ENCODE measurements around the gene PLIN4.
A peak's percentile ranks its signal among the peaks of the same experiment; 100 is the strongest.

The PLIN4 gene

DNA sequence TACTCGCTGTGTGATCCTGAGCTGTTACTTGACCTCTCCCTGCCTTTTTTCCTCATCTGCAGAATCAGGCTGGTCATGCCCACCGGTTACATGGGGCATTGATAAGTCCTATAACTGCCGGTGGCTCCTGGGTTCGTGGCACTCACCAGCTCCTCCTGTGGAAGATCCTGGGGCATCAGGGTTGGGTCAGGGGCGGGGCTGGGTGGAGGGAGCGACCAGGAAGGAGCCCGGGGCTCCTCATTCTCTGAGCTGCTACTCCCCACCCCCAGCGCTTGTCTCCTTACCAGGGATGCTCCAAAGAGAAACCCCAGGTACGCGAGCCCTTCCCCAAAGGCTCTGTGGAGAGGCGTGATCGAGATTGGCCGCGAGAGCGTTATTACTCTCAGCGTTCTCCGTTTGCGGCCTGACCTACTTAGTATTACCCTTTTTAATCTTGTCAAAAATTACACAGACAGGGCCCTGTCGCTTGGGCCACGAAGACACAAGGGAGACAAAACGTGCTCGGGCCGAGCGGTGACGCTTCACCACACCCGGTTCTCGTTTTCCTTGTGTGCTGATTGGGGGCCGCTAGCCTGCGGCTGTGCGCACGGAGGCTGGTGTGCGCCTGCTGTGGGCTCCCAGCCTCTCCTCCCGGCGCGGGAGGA, 35.4 kb downstream of the PLIN4 start:
- no peak overlapping the region for H3K27ac Mint-ChIP-seq

DNA sequence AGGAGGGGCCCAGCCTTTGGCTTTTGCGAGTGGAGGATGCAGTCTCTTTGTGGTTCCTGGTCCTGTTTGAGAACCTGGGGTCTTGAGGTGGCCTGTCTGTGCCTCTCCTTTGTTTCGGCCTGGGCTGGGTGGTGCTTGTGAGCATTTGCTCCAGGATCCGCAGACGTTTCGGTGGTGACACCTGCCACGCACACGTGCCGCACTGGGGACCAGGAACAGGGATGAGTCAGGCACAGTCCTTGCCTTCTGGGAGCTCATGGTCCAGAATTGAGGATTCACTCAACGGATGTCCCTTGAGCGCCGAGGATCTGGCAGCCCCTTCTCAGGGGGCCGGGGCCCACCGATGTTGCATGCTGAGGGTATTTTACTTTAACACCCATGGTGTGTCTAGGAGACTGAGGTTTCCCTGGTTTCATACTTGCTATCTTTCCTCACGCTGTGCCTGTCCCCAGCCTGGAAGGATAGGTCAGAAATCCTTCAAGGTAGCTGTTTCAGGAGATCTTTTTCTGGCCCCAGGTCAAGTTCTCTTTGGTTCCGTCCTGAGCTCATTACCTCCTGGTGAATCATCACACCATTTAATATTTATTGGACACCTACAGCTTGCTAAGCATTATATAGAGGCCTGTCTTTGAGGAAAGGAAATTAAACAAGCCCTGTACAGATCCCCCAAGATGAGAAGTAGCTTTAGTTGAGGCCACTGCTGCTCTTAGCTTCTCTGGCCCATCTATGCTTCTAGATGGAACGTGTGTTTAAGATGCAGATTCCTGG, 41.1 kb downstream of the PLIN4 start:
- Mint-ChIP-seq H3K36me3 (peaks cover 5% of the 10 kb centered on the region), H3K4me1 (peaks cover 16% of the 10 kb centered on the region), H3K9me3 (no peaks in the 10 kb centered on the region), H3K27ac (no peak overlapping the region), H3K27me3 (no peaks in the 10 kb centered on the region), H3K4me3 (no peak overlapping the region)
- DNase-seq (ENCODE audit: low spot score in 2 of 2) (no peak), ATAC-seq (ENCODE audit: low read depth) (no peak)

More for the DNA sequence above, 35.4 kb downstream of the PLIN4 start:
- Mint-ChIP-seq H3K27me3 (no peaks in the 10 kb centered on the region), H3K4me1 (peaks cover 2% of the 10 kb centered on the region), H3K36me3 (peaks cover 19% of the 10 kb centered on the region), H3K4me3 (no peak overlapping the region), H3K9me3 (no peaks in the 10 kb centered on the region)
- DNase-seq (ENCODE audit: low spot score in 2 of 2) (no peak), ATAC-seq (ENCODE audit: low read depth) (no peak)

DNA sequence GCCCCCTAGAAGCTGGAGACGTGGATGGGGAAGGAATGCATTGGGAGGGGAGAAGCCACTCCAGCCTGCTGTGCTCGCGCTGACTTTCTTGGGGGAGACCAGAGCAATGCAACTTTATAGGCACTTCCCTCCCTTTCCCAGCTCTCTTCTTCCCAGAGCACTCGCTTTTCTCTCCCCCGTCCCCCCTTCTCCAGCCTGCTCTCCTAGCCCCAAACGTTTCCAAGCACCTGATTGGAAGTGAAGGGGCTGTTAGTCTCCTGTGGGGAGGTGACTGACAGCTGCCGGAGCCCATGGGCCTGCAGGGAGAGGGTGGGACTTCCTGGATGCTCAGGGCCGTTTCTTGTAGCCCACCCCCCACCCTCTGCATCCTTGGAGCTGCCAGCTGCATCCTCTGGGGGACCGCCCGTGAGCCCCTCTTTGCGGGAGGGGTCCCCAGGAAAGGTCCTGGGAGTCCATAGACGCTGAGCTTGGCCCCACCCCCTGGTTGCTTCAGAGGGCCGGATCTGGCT, 43.7 kb downstream of the PLIN4 start:
- H3K27ac Mint-ChIP-seq, result no peak overlapping the region
- peaks cover 5% of the 10 kb centered on the region for H3K36me3 Mint-ChIP-seq
- peaks cover 16% of the 10 kb centered on the region for H3K4me1 Mint-ChIP-seq
- H3K27me3 Mint-ChIP-seq, result no peaks in the 10 kb centered on the region
- H3K4me3 Mint-ChIP-seq, result peak overlapping the region; percentile 82
- ATAC-seq (ENCODE audit: low read depth) (no peak), DNase-seq (ENCODE audit: low spot score in 2 of 2) (no peak)
- H3K9me3 Mint-ChIP-seq, result no peaks in the 10 kb centered on the region

DNA sequence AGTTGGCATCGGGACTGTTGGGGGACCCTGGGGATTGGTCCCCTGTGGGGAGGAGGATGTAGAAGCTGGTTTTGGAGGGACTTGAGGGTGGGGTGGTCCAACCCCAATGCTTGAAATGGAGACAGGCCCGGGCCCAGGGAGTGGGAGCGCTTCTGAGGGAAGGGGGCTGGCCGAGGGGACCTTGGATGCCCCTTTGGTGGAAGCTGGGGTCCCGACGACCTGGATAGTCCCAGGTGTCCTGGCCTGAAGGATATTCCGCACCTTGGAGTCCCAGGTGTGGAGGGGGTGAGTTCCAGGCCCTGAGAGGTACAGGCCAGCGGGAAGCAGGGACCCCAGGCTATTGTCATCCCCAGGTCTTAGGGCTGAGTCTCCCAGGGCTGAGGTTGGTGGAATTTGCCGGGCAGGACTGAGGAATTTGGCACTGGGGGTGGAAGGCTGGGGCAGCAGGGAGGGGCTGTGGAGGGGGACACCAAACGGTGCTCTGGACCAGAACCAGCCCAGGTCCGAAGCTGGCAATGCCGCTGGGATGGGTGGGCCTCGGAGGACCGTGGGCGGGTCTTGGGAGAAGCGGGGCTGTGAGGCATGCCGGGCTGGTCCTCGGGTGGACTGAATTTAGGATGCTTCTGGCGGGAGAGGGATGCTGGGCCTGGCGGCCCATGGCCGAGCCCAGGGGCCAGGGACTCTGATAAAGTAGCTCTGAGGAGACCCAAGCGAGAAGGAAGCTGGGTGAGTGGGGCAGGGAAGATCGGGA, 44.3 kb downstream of the PLIN4 start:
- Mint-ChIP-seq H3K36me3 (peaks cover 5% of the 10 kb centered on the region), H3K4me3 (peak overlapping the region; percentile 82), H3K9me3 (no peaks in the 10 kb centered on the region), H3K27me3 (no peaks in the 10 kb centered on the region), H3K4me1 (peaks cover 16% of the 10 kb centered on the region), H3K27ac (peak overlapping the region; percentile 28)
- DNase-seq (ENCODE audit: low spot score in 2 of 2) (no peak), ATAC-seq (ENCODE audit: low read depth) (no peak)

DNA sequence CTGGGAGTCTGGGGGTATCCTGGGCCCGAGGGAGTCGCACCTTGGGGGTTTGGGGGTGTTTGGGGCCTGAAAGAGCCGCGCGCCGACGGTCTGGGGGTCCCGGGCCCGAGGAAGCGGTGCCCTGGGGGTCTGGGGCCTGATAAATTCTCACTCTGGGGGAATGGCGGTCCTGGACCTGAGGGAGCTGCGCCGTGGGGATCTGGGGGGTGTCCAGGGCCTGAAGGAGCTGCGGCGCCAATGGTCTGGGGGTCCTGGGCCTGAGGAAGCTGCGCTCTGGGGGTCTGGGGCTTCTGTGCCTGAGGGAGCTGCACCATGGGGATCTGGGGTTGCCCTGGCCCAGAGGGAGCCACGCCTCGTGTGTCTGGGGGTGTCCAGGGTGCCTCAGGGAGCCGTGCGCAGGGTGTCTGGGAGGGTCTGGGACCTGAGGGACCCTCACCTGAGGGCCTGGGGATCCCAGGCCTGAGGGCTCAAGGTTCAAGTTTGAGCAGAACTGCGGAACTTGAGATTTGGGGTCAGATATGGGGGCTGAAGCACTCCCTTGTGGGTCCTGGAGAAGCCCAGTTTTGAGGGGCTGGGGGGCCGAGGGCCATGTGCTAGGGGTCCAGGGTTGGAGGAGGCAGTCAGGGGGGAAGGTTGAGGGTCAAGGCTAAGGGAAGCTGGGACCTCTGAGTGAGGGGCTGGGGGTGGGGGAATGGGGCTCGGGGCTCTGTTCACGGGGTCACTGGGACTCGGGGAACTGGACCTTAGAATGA, 45.1 kb downstream of the PLIN4 start:
- Mint-ChIP-seq H3K36me3 (peaks cover 5% of the 10 kb centered on the region), H3K27me3 (no peaks in the 10 kb centered on the region), H3K4me3 (peak overlapping the region; percentile 82), H3K4me1 (peaks cover 16% of the 10 kb centered on the region), H3K9me3 (no peaks in the 10 kb centered on the region), H3K27ac (peak overlapping the region; percentile 28)
- DNase-seq (ENCODE audit: low spot score in 2 of 2) (no peak), ATAC-seq (ENCODE audit: low read depth) (no peak)

DNA sequence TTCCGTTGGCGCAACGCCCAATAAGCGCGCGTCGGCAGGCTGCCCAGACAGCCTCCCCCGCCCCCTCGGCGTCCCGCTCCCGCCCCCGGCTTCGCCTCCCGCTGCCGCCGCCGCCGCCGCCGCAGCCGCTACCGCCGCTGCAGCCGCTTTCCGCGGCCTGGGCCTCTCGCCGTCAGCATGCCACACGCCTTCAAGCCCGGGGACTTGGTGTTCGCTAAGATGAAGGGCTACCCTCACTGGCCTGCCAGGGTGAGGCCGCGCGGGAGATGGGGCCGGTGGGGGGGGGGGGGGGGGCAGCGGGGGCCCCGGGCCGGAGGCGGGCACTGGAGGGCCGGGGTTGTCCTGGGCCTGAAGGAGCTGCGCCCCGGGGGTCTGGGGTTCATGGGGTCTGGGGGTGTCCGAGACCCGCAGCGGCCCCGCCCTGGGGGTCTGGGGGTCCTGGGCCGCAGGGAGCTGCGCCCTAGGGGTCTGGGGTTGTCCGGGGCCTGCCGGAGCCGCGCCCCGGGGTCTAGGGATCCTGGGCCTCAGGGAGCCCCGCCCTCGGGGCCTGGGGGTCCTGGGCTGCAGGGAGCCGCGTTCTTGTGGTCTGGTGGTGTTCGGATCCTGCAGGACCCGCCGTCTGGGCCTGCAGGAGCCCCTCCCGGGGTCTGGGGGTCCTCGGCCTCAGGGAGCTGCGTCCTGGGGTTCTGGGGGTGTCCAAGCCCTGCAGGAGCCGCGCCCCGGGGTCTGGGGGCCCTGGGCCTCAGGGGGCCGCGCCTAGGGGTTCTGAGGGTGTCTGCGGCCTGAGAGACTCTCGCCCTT, 45.9 kb downstream of the PLIN4 start, which contains the start of gene HDGFL2:
HDGFL2 (plus strand) TSS at position 124 of the 801 bp plus-strand sequence; CDS start at position 178, 54 bp downstream.
- DNase-seq (ENCODE audit: low spot score in 2 of 2) (no peak), ATAC-seq (ENCODE audit: low read depth) (no peak)
- peak within 1 kb of the TSS; percentile 82 for H3K4me3 Mint-ChIP-seq
- H3K36me3 Mint-ChIP-seq, result peaks cover 5% of the 10 kb centered on the region
- no peaks in the 10 kb centered on the region for H3K9me3 Mint-ChIP-seq
- H3K27me3 Mint-ChIP-seq, result no peaks in the 10 kb centered on the region
- peaks cover 16% of the 10 kb centered on the region for H3K4me1 Mint-ChIP-seq
- peak within 1 kb of the TSS; percentile 28 for H3K27ac Mint-ChIP-seq

DNA sequence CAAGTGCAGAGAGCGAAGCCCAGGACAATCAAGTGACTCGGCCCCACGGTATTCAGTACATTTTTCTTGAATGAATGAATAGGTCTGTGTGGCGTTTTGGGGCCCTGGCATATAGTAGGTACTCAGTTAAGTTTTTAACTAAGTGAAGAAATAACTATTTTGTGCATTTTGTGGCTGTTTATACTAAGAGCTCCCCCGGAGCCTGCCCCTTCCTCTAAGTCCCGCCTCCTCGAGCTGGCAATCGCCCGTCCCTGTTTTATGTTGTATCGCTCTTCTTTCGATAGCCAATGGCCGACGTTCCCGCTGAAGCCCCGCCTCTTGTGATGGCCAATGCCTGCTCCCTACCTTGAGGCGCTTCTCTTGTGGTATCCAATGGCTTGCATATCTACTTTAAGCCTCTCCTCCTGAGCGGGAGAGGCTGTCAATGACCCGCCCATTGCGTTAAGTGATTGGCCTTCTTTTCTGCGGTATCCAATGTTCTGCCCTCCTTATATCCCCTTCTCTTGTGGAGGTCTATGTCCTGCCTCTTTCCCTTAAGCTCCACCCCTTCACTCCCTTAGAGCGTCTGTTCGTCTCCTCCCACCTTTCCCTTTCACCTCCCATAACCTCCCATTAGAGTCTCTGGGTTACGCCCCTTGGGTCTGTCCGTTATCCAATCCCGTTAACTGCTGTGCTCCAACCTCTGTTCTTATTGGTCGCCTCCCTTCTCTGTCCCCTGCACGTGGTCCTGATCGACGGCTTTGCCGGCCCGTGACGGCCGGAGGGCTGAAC, 46.7 kb downstream of the PLIN4 start:
- H3K4me3 Mint-ChIP-seq, result no peak overlapping the region
- DNase-seq (ENCODE audit: low spot score in 2 of 2), result peak; percentile 86 to 95
- H3K36me3 Mint-ChIP-seq, result peaks cover 3% of the 10 kb centered on the region
- peaks cover 16% of the 10 kb centered on the region for H3K4me1 Mint-ChIP-seq
- H3K27ac Mint-ChIP-seq, result no peak overlapping the region
- ATAC-seq (ENCODE audit: low read depth), result peak; percentile 80
- no peaks in the 10 kb centered on the region for H3K9me3 Mint-ChIP-seq
- H3K27me3 Mint-ChIP-seq, result no peaks in the 10 kb centered on the region

DNA sequence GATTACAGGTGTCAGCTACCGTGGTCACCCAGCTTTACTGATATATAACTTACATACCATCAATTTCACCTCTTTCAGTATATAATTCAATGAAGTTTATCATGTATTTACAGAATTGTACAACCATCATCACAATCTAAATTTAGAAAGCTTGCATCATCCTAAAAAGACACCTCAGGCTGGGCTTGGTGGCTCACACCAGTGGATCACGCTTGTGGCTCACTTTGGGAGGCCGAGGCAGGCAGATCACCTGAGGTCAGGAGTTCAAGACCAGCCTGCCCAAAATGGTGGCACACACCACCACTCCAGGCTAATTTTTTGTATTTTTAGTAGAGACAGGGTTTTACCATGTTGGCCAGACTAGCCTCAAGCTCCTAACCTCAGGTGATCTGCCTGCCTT, 50.5 kb downstream of the PLIN4 start:
- Mint-ChIP-seq H3K9me3 (no peaks in the 10 kb centered on the region), H3K27ac (no peak overlapping the region), H3K36me3 (no peaks in the 10 kb centered on the region), H3K27me3 (no peaks in the 10 kb centered on the region), H3K4me1 (no peaks in the 10 kb centered on the region), H3K4me3 (no peak overlapping the region)
- DNase-seq (ENCODE audit: low spot score in 2 of 2), result no peak
- ATAC-seq (ENCODE audit: low read depth), result no peak

DNA sequence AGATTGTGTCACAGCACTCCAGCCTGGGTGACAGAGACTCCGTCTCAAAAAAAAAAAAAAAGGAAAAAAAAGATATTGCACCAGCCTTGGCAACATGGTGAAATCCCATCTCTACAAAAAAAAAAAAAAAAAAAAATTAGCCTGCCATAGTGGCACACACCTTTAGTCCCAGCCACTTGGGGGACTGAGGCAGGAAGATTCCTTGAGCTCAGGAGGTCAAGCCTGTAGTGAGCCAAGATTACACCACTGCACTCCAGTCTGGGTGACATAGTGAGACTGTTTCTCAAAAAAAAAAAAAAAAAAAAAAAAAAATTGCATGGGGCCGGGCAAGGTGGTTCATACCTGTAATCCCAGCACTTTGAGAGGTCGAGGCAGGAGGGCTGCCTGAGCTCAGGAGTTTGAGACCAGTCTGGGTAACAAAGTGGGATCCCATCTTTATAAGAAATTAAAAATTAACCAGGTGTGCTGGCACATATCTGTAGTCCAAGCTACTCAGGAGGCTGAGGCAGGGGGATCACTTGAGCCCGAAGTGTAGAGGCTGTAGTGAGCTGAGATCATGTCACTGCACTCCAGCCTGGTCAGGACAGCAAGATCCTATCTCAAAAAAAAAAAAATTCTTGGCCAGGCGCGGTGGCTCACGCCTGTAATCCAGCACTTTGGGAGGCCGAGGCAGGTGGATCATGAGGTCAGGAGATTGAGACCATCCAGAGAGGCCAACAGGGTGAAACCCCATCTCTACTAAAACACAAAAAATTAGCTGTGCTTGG, 53.3 kb downstream of the PLIN4 start:
- ATAC-seq (ENCODE audit: low read depth) (no peak), DNase-seq (ENCODE audit: low spot score in 2 of 2) (no peak)
- H3K4me1 Mint-ChIP-seq, result no peaks in the 10 kb centered on the region
- no peaks in the 10 kb centered on the region for H3K36me3 Mint-ChIP-seq
- H3K4me3 Mint-ChIP-seq, result no peak overlapping the region
- no peaks in the 10 kb centered on the region for H3K27me3 Mint-ChIP-seq
- H3K27ac Mint-ChIP-seq, result no peak overlapping the region
- no peaks in the 10 kb centered on the region for H3K9me3 Mint-ChIP-seq

DNA sequence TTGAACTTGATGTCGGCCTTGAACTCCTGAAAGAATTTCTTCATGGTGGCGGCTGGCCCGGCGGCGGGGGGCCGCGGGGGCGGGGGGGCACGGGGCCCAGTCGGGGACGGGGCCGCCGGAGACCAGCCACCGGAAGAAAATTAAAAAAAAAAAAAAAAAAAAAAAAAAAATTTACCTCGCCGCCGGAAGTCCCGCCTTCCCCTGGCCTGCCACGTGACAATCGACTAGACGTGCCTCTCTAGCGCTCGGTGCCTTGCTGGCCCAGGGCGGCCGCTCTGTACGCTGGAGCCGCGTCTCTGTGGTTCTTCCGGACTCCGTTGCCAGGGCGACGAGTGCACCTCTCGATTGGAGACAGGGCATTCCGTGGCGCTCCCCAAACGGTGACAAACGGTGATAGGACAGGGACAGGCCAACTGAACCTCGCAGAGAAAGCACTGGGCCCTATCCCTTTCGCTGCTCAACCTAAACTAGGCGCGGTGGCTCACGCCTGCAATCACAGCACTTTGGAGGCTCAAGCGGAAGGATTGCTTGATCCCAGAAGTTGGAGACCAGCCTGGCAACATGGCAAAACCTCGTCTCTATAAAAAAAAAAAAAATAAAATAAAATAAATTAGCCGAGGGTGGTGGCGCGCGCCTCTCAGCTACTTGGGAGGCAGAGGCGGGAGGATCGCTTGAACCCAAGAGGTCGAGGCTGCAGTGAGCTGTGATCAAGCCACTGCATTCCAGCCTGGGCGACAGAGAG, 60.5 kb downstream of the PLIN4 start, which contains the start of gene UBXN6:
UBXN6 (minus strand) TSS at position 141 of the 742 bp plus-strand sequence; CDS start at position 44, 97 bp downstream.
- H3K9me3 Mint-ChIP-seq, result no peaks in the 10 kb centered on the region
- H3K27me3 Mint-ChIP-seq, result no peaks in the 10 kb centered on the region
- peaks cover 7% of the 10 kb centered on the region for H3K36me3 Mint-ChIP-seq
- peak within 1 kb of the TSS; percentile 88 for H3K4me3 Mint-ChIP-seq
- H3K27ac Mint-ChIP-seq, result peak within 1 kb of the TSS; percentile 95
- peaks cover 25% of the 10 kb centered on the region for H3K4me1 Mint-ChIP-seq
- ATAC-seq (ENCODE audit: low read depth) (peak; percentile 98), DNase-seq (ENCODE audit: low spot score in 2 of 2) (peak; percentile 94 to 95)
